HL-60 (cell line): Measurements from ENCODE around the gene APIP.

ENCODE experiments used
- DNase-seq, 2 experiments: peaks; one replicate each; pipeline ENCODE4 v3.0.0-alpha.2; 2010 to 2020; ENCODE audit warnings: low read depth in 1 of 2, low spot score in 1 of 2
- H3K27ac ChIP-seq: fragments of 250-450 bp; sonication (Bioruptor Pico); replicated peaks from 2 replicates; pipeline ENCODE4 v1.5.1; 2020; ENCODE audit warnings: mild to moderate bottlenecking, moderate library complexity
- H3K27me3 ChIP-seq: fragments of 250-450 bp; sonication (Bioruptor Pico); 2 replicates; pipeline ENCODE4 v1.5.1; 2021; ENCODE audit warnings: mild to moderate bottlenecking, moderate library complexity; ENCODE audit not compliant: insufficient read depth, poor library complexity, severe bottlenecking
- H3K4me3 ChIP-seq: replicated peaks from 2 replicates; pipeline ENCODE4 v1.5.1; 2011; ENCODE audit warnings: mild to moderate bottlenecking, control low read depth, low read length; ENCODE audit not compliant: insufficient read depth
- GABPA ChIP-seq: IDR thresholded peaks from 2 replicates; pipeline ENCODE4 v1.6.1; 2012; ENCODE audit warnings: low read depth
- POLR2AphosphoS5 ChIP-seq: IDR thresholded peaks from 2 replicates; pipeline ENCODE4 v1.6.1; 2012; ENCODE audit warnings: low read depth
- SPI1 ChIP-seq: IDR thresholded peaks from 2 replicates; pipeline ENCODE4 v1.6.1; 2012; ENCODE audit warnings: low read depth, mild to moderate bottlenecking, borderline replicate concordance
- TF ChIP-seq, protein P1 (sequence below): IDR thresholded peaks from one replicate; pipeline ENCODE4 v1.5.1; 2011; ENCODE audit warnings: low read length, control low read depth, inconsistent platforms; ENCODE audit not compliant: insufficient read depth
- TF ChIP-seq, protein P2 (sequence below): IDR thresholded peaks from 2 replicates; pipeline ENCODE4 v1.6.1; 2012; ENCODE audit warnings: low read depth; ENCODE audit not compliant: insufficient replicate concordance

Gene APIP

DNA sequence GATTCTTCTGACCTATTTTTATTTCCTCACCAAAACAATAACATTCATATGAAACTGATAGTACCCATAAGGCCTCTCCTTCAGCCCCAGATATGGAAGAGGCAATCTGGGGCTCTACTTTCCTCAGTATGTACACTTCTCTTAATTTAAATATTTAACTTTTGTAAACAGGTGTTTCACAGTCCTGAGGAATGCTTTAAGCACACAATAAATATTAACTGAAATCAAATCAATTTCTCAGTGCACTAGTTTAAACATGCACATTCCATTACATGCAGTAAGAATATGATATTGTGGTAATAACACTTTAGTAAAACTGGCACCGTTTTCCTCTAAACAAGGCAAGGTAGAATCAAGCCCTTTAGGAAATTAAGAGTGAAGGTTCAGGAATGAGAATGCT, 28.9 kb downstream of the APIP start:
- no peak for DNase-seq
- H3K4me3 ChIP-seq, result no peak overlapping the region
- no peak overlapping the region for H3K27ac ChIP-seq
- no peaks in the 10 kb centered on the region for H3K27me3 ChIP-seq
- no peak for TF ChIP-seq POLR2AphosphoS5
- TF ChIP-seq SPI1, result no peak
- TF ChIP-seq, protein P1, sequence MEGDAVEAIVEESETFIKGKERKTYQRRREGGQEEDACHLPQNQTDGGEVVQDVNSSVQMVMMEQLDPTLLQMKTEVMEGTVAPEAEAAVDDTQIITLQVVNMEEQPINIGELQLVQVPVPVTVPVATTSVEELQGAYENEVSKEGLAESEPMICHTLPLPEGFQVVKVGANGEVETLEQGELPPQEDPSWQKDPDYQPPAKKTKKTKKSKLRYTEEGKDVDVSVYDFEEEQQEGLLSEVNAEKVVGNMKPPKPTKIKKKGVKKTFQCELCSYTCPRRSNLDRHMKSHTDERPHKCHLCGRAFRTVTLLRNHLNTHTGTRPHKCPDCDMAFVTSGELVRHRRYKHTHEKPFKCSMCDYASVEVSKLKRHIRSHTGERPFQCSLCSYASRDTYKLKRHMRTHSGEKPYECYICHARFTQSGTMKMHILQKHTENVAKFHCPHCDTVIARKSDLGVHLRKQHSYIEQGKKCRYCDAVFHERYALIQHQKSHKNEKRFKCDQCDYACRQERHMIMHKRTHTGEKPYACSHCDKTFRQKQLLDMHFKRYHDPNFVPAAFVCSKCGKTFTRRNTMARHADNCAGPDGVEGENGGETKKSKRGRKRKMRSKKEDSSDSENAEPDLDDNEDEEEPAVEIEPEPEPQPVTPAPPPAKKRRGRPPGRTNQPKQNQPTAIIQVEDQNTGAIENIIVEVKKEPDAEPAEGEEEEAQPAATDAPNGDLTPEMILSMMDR, result no peak
- no peak for TF ChIP-seq GABPA
- TF ChIP-seq, protein P2, sequence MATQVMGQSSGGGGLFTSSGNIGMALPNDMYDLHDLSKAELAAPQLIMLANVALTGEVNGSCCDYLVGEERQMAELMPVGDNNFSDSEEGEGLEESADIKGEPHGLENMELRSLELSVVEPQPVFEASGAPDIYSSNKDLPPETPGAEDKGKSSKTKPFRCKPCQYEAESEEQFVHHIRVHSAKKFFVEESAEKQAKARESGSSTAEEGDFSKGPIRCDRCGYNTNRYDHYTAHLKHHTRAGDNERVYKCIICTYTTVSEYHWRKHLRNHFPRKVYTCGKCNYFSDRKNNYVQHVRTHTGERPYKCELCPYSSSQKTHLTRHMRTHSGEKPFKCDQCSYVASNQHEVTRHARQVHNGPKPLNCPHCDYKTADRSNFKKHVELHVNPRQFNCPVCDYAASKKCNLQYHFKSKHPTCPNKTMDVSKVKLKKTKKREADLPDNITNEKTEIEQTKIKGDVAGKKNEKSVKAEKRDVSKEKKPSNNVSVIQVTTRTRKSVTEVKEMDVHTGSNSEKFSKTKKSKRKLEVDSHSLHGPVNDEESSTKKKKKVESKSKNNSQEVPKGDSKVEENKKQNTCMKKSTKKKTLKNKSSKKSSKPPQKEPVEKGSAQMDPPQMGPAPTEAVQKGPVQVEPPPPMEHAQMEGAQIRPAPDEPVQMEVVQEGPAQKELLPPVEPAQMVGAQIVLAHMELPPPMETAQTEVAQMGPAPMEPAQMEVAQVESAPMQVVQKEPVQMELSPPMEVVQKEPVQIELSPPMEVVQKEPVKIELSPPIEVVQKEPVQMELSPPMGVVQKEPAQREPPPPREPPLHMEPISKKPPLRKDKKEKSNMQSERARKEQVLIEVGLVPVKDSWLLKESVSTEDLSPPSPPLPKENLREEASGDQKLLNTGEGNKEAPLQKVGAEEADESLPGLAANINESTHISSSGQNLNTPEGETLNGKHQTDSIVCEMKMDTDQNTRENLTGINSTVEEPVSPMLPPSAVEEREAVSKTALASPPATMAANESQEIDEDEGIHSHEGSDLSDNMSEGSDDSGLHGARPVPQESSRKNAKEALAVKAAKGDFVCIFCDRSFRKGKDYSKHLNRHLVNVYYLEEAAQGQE, result no peak

DNA sequence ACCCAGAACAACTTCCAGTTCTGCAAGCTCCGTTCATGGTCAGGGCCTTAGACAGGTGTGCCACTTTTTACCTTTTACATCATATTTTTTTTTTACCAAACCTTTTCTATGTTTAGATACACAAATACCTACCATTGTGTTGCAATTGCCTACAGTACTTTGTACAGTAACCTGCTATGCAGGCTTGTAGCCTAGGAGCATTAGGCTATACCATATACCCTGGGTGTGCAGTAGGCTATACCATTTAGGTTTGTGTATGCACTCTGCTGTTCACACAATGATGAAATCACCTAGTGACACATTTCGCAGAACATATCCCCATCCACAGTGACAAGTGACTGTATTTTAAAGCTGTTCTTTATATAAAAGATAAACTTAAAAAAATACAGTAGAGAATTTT, 29.6 kb downstream of the APIP start:
- no peak for DNase-seq
- Histone ChIP-seq H3K27ac (no peak overlapping the region), H3K27me3 (no peaks in the 10 kb centered on the region), H3K4me3 (no peak overlapping the region)
- TF ChIP-seq, protein P1, result no peak
- TF ChIP-seq, protein P2, result no peak
- TF ChIP-seq SPI1 (no peak), GABPA (no peak), POLR2AphosphoS5 (no peak)

DNA sequence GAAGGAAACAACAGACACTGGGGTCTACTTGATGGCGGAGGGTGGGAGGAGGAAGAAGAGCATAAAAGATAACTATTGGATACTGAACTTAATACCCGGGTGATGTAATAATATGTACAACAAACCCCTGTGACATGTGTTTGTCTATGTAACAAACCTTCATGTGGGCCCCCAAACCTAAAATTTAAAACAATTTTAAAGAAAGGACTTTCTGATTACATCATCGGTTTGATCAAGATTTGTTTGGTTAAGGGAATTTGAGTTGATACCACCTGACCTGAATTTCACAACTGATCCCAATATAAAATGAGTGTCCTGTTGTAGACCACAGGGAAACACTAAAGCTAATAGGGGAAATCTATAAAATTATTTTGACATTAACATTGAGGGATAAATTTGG, 34.3 kb downstream of the APIP start:
- Histone ChIP-seq H3K27ac (no peak overlapping the region), H3K4me3 (no peak overlapping the region), H3K27me3 (no peaks in the 10 kb centered on the region)
- no peak for DNase-seq
- TF ChIP-seq, protein P1, result no peak
- no peak for TF ChIP-seq POLR2AphosphoS5
- TF ChIP-seq, protein P2, result no peak
- TF ChIP-seq SPI1, result no peak
- TF ChIP-seq GABPA, result no peak
